Fibroblast of upper back skin (primary cell): ENCODE data around the gene KLHL30.

Source experiments
- DNase-seq: peaks from one replicate; pipeline ENCODE4 v3.0.0-alpha.2; 2013

Gene KLHL30, protein sequence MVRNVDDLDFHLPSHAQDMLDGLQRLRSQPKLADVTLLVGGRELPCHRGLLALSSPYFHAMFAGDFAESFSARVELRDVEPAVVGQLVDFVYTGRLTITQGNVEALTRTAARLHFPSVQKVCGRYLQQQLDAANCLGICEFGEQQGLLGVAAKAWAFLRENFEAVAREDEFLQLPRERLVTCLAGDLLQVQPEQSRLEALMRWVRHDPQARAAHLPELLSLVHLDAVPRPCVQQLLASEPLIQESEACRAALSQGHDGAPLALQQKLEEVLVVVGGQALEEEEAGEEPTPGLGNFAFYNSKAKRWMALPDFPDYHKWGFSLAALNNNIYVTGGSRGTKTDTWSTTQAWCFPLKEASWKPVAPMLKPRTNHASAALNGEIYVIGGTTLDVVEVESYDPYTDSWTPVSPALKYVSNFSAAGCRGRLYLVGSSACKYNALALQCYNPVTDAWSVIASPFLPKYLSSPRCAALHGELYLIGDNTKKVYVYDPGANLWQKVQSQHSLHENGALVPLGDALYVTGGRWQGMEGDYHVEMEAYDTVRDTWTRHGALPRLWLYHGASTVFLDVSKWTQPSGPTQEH

DNA sequence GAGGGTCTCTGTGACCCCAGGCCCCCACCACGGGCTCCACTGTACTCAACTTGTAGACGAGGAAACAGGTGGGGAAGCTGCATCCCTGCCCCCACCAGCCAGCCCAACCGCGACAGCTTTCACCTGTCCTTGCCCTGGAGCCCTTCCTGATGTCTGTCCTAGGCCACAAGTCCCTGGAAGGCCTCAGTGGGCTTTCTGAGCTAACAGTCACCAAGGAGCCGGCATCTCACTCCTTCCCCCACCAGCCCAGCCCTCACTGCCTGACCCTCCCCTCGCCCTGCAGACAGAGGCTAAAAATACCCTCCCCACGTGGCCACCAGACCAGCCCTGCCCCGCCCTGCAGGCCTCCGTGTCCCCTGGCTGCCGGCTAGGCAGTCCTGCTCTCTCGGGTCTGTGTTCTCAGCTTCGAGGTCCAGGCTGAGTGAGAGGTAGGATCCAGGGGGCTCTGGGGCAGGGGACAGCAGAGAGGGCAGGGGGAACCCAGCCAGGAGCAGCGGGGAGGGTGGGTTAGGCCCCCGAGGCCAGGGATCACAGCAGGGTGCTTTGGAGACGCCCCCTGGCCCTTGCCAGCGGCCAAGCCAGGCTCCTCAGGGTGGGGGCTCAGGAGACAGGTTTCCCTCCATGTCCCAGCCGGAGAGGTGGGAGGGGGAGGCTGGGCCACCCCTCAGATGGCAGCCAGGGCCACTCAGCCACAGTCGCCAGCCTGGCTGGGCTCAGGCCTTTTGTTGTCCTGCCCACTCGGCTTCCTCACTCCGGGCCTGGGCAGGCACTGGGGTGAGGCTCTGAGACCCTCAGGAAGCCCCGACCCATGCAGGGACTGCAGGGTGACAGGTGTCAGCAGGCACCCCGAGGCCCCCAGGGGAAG lies at the start of gene KLHL30:
KLHL30 (plus strand) TSS at position 338 of the 865 bp plus-strand sequence. CDS start 2,087 bp downstream, outside the sequence.
- DNase-seq, result no peak

DNA sequence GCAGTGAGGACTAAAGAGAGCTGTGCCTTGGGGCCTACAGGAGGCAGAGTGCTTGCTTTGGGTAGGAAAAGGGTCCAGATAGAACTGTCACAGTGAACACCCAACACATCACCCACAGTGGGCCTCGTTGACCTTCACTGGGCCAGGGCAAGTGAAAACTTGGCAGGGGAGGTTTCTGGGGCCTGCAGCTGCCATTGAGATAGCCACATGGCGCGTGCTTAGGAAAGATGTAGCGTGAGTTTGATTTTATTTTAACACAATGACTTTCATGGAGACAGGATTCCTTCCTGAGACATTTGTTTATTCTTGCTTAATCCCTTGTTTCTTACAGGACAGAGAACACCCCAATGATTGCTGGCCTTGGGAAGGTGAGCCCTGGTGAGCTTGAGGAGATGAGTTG lies 47.6 kb upstream of the KLHL30 start:
- no peak for DNase-seq

DNA sequence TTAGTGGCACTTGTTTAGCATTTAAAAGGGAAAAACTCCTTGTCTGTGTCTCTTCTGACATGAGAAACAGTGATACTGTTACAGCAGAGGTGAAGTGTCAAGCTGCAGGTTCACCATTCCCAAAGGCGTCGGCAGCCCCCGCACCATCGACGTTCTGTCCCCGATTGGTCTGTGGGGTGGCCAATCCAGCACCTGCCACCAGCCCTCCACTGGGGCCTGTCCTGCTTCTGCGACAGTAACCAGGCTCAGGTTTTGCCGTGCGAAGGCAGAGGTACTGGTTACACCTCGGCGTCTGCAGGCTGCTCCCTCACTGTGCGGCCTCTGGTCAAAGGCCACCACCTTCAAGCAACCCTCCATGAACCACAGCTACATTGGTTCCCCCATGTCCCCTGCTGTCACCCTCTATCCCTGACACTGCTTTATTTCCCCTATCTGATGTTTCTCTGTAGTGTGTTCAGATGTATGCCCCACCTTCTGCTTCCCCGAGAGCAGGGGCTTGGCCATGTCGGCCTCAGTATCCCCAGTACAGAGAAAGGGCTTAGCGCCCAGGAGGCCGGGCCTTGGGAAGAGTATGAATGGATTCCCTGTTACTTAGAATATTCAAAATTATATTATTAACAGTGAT lies 46.9 kb upstream of the KLHL30 start:
- DNase-seq, result no peak

DNA sequence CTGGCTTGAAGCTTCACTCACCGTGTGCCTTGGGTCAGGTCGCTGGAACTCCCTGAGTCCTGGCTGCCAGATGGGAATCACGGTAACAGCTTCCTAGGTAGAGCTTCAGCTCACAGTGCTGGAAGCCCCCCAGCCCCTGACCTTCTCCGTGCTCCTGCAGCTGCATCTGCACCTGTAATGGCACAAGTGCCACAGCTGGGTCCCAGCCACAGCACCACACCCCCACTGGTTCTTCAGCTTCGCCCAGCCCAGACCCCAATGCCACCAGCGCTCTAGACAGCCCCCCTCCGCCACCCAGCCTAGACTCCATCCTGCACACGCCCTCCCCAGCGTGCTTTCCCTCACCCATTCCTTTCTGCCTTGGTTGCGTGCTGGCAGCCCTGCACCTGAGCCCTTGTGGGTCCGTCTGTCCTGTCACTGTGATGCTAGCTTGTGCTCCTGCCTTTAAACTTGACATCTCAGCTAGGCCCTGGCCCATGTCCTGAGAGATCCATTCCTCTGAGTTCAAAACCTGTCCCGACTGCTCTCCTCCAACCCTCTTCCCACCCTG lies 45.9 kb upstream of the KLHL30 start:
- no peak for DNase-seq

DNA sequence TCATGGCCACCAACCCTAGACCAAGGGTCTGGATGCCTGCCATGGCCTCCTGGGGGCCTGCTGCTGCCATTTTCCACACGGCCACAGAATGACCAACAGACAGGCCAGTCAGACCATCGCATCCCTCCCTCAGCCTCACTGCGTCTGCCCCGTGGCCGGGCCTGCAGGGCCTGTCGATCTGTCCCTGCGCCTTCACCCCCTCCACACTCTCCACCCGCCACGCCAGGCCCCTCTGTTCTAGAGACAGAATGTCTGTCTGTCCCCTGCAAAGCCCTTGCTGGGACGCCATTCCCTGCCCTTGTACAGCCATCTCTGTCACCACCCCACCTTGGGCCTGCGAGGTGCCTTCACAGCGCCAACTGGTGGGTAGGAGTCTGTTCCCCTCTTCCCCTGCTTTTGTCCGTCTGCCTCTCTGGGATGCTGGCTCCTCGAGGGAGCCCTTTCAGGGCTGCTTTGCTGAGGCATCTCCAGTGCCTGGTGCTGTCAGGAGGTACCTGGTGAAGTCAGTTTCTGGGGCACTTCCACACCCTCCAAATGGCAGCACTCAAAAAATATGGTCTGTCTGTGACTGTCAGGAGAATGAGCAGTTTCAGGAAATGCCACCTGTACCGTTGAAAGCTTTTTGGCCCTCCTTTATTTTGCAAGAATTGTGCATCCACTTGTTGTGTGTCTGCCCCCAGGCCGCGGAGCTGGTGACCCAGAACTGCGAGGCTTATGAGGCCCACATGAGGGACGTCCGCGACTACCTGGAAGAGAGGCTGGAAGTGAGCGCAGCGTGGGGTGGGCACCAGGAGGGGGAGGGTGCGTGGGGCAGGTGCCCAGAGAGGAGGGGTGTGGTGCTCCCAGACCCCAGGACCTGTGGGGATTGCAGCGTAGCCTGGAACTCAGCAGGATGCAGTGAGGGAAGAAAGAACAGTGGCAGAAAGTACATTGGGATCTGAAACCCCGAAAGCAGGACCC lies 45.0 kb upstream of the KLHL30 start:
- DNase-seq, result no peak

DNA sequence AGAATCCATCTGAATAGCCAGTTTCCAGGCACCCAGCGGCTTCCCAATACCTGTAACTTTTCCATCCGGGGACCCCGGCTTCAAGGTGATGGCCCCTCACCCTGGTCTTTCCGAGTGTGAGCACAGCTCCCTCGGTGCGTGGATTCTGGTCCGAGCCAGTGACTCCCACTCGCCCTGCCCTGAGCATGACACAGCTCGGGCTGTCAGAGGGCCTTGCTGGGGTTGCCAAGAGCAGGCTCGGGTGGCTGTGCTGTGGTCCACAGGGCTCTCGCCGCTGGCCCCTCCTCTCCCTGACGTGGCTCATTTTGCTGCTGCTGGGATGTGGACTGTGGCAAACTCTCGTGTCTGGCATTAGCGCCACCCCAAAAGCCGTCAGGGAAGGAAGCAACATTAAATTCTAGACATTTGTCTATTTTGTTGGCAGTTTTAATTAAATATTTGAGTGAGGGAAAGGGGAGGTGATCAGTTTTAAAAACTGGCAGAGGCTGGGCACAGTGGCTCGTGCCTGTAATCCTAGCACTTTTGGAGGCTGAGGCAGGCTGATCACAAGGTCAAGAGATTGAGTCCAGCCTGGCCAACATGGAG lies 43.9 kb upstream of the KLHL30 start:
- DNase-seq, result no peak

DNA sequence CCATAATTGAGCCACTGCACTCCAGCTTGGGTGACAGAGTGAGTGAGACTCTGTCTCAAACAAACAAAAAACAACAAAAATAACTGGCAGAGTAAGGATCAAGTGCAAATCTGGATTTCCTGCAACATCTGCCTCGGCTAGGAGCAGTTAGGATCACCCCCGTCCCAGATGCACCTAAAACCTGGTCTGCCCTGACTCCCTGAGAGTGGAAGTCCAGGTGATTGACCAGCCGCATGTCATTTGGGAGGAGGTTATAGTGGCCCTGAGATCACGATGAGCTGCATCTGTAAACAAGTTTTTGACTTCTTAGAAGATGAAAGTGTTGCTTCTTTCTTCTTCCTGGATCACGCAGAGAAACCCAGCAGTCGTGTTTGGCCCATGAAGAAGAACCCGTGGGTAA lies 43.3 kb upstream of the KLHL30 start:
- no peak for DNase-seq

DNA sequence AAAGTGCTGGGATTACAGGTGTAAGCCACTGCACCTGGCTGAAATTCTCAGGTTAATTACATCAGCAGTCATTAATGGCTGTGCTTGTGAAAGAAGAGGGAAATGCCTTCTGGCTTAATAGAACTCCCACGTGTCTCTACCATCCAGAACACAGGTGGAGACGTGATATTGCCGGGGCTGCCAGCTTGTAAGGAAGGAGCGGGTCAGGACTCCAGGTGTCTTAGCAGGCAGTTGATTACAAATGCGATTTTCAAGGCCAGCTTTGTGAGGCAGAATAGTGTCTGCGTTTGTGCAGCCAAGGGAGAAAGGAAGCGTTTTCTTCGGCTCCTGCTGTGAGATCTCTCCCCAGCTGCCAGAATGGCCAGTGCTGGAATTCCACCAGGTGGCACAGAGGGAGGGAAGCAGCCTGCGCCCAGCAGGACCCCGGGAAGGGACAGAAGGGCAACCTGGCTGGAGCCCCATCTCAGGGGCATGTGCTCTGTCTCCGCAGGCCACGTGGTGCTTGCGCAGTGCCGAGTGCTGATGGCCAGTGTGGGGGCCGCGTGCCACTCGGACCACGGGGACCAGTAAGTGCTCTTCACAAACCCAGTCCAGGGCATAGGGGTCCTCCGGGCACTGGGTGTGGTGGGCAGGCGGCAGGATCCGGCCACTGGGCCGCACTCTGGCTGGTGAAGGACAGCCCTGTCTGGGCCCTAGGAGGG lies 42.0 kb upstream of the KLHL30 start:
- DNase-seq, result no peak

DNA sequence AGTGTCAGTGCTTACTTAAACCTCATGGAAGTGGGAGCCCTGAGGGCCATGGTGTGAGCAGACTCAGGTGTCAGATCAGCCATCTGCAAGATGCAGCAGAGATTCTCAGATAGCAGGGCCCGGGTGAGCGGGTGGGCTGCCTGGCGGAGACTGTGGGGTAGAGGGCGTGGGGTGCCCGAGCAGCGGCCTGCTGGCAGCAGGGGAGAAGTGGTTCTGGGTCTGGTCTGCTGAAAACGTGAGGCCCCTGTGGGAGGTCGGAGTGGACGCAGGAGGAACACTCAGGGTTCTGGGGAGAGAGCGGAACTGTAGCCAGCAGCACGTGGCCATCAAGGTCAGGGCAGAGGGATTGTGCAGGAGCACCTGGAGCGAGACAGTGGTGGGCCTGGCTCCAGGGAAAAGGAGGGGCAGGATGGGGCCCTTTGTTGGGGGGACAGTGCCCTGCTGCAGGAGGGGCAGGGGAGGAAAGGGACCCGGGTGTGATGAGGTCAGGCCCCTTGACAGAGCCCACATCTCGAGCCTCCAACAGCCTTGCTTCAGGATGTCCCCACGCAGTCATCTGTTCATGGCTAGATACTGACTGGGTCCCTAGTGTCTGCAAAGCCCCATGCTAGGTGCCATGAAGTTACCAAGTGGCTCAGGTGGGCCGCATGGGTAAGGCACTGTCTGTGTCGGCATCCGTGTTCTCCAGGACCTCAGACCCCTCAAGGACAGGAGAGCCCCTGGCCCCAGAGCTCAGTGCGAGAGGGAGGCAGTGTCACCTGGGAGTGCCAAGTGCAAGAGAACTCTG lies 41.1 kb upstream of the KLHL30 start:
- no peak for DNase-seq

DNA sequence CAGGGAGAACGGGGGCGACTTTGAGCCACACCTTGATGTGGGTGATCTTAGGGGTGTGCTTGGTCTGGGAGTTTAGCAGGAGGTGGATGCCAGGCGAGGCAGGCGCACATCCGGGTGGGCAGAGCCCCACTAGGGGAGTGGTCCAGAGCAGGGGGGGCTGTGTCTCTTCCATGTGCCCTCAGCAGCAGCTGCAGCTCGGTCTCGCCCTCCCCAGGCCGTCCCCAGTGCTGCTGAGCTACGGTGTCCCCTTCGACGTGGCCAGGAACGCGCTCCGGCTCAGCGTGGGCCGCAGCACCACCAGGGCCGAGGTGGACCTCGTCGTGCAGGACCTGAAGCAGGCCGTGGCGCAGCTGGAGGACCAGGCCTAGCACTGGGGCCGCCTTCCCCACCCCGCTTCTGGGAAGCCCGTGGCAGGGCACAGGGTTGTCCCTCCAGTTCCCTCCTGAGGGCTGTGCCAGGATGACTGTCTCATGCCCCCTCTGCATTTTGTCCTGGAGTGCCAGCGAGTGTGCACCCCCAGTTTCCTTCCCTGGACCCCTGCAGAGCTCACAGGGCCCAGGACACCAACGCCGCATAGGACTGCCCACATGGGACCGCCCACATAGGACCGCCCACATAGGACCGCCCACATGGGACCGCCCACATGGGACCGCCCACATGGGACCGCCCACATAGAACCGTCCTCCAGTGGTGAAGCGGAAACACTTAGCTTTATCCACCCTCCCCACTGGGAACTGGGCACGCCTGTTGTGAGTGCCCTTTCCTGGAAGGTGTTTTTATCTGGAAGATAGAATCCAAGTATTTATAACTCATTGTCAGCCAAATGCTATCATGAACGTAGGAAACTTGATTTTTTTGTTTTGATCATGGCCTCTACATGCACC lies 40.2 kb upstream of the KLHL30 start:
- DNase-seq, result no peak

DNA sequence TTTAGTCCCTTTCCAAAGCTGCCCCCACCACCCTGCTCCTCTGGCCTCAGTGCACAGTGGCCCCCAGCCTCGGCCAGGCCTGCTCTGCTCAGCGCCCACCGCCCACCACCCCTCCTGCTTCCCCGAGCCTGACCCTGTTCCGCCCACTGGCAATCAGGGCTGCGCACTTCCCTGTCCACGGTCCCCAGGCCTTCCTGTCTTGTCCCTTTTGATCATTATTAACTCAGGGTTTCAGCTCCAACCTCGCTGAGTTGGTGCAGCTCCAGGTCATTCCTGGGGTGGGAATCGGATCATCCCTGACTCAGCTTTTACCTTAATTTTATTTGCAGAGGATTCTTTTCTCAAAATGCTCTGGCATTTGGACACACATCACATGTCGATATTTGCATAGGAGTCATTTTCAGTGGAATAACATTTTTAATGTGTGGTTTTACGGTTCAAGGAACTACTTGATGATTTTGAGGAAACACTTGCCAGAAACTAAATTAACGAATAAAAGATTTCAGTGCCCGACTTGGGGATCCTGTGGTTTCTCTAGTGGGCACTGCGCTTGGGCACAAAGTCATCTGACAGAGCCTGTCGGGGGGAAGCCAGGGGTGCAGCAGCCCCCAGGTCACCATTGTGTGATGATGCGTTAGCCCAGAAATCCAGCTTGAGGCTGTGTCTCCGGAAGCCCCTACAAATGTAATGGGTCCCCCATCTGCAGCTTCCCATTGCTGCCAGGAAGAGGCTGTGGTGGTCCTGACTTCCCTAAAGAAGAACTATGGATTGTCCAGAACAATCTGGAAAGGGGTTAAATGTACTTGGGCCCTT lies 39.4 kb upstream of the KLHL30 start:
- no peak for DNase-seq

DNA sequence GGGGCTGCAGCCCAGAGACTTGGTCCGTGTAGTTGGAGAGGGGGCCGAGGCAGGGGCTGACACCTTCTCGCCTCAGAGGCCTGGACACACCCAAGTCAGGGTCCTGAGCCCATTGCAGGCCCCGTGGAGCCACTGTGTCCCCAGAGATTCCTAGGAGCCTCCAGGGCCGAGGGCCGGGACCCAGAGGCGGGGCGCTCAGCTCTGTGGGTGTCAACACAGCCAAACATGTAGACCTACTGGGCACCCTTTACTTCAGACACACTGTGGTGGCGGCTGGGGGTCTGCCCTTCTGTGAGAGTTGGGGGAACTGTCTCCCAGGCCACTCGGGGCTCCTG lies 38.8 kb upstream of the KLHL30 start:
- no peak for DNase-seq

DNA sequence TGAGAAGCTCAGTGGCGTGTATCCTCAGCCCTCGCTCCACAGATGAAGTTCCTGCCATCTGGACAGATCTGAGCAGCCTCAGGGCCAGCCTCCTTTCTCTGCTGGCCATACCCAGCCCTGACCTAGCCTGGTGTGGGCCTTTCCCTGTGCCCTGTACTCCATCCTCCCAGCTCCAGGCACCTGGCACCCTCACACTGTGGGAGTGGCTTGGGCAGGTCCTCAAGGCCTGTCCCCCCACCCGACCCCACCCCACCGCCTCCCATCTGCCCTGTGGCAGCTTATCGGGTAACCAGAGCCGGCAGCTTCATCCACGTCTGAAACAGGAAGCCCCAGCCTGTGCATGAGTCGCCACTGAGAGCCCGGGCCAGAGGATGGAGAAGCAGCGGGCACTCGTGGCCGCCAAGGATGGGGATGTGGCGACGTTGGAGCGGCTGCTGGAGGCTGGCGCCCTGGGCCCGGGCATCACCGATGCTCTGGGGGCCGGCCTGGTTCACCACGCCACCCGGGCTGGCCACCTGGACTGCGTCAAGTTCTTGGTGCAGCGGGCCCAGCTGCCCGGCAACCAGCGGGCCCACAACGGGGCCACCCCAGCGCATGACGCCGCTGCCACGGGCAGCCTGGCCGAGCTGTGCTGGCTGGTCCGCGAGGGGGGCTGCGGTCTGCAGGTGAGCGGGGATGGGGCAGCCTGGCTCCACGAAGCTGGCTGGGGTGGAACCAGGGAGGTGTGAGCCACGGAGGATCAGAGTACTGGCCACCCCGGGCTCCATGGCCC lies 38.2 kb upstream of the KLHL30 start, which contains the start of gene ESPNL:
ESPNL (plus strand) TSS at position 292 of the 772 bp plus-strand sequence; CDS start at position 372, 80 bp downstream.
- DNase-seq, result no peak

DNA sequence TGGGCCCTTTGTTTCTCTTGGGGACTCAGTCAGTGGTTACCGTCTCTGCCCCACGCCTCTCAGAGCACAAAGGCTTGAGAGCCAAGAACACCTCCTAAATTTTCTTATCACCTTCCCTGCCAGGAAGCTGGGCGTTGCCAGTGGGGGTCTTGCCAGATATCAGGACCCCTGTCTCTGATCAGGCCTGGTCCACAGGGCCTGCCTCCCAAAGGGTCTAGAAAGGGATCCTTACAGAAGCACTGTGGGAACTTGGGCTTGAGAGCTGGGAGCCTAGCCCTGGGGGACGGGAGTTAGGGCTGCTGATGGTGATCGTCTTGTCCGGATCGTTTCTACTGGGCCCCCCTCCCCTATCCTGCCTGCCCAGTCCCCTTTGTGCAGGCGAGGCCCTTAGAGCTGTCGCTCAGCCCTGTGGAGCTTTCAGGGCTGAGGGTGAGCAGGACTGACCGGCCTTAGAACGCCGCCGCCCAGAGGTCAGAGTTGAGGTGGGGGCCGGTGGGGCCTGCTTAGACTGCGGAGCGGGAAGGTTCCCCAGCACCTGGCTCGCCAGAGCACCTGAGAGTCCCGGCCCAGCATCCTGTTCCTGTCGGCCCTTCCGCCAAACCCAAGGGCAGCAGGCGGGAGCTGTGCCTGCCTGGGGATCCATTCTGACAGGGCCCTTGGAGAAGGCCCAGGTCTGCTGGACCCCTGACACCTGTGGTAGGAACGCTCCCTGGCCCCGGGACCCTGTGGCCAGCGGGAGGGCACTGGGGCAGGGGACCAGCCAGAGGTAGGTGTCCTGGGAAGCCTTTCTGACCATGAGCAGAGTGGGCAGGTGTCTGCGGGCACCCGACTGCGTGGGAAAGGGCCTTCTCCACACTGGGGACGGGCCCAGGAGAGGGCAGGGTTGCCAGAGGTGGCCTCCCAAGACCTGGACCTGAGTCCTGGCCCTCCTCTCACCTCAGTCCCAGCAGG lies 37.4 kb upstream of the KLHL30 start:
- no peak for DNase-seq
